SK-N-MC (cell line): Measurements from ENCODE around the gene XKR7.

Source experiments
- FOXP2 ChIP-seq: optimal IDR thresholded peaks from 2 replicates; pipeline ENCODE3; 2011; ENCODE audit warnings: mild to moderate bottlenecking, moderate library complexity; ENCODE audit not compliant: insufficient read depth; ENCODE audit errors: extremely low read length, control extremely low read depth
- POLR2AphosphoS5 ChIP-seq: IDR thresholded peaks from 2 replicates; pipeline ENCODE4 v1.6.1; 2012; ENCODE audit warnings: mild to moderate bottlenecking, low read depth, low read length, borderline replicate concordance

- TF ChIP-seq POLR2AphosphoS5: no peak
- TF ChIP-seq FOXP2: no peak
Observed at GRCh38 chr20:31933698-31934097, 34.3 kb upstream of the XKR7 start.
